H1 (cell line): Measurements from ENCODE around the gene MYRIP. TPM values are rescaled to one million over a fixed set of nuclear protein-coding genes. Genes with fewer than 3 reads are reported as not detected.

Source experiments
- CTCF ChIA-PET: fragments of 300-600 bp; sonication (Branson Sonifier 250); formaldehyde crosslinking; loops from one replicate; lab custom pipeline; 2021; ENCODE audit not compliant: partially characterized antibody; lab: Charles Lee
- POLR2A ChIA-PET: fragments of 300-600 bp; sonication (Branson Sonifier 250); formaldehyde crosslinking; loops from one replicate; lab custom pipeline; 2021; ENCODE audit warnings: inconsistent platforms; ENCODE audit not compliant: partially characterized antibody; lab: Charles Lee
- DNase-seq, 2 experiments: peaks; one replicate each; pipeline versions ENCODE4 v3.0.0 to v3.0.0-alpha.2; 2010 to 2022; ENCODE audit warnings: low spot score in 2 of 2, low read depth in 1 of 2, mixed read lengths in 1 of 2
- FAIRE-seq: peaks from 2 replicates; lab custom pipeline; 2011; peaks lifted over from hg19 to GRCh38; lab: Jason Lieb, UNC
- H2AFZ ChIP-seq: 2 replicates; pipeline ENCODE4 v1.8.1; 2012; ENCODE audit warnings: low read length, inconsistent platforms
- H2AK5ac ChIP-seq: 2 replicates; pipeline ENCODE4 v1.6.1; 2013; ENCODE audit warnings: low read depth, low read length
- H2BK120ac ChIP-seq: replicated peaks from 2 replicates; pipeline ENCODE3; 2013; ENCODE audit warnings: low read depth, low read length, inconsistent platforms
- H2BK12ac ChIP-seq: 2 replicates; pipeline ENCODE4 v1.6.1; 2013; ENCODE audit warnings: low read depth, low read length
- H2BK15ac ChIP-seq: 2 replicates; pipeline ENCODE4 v1.6.1; 2013; ENCODE audit warnings: low read length
- H2BK20ac ChIP-seq: 2 replicates; pipeline ENCODE4 v1.6.1; 2013; ENCODE audit warnings: low read length
- H2BK5ac ChIP-seq: 2 replicates; pipeline ENCODE4 v1.6.1; 2013; ENCODE audit warnings: low read depth, low read length
- H3K14ac ChIP-seq: 2 replicates; pipeline ENCODE4 v1.6.1; 2013; ENCODE audit warnings: inconsistent platforms; ENCODE audit not compliant: insufficient read length
- H3K18ac ChIP-seq: 2 replicates; pipeline ENCODE4 v1.6.1; 2013; ENCODE audit warnings: low read length; ENCODE audit errors: extremely low read depth
- H3K23ac ChIP-seq: 2 replicates; pipeline ENCODE4 v1.6.1; 2013; ENCODE audit warnings: inconsistent platforms; ENCODE audit not compliant: insufficient read length
- H3K23me2 ChIP-seq: 2 replicates; pipeline ENCODE4 v1.6.1; 2013; ENCODE audit warnings: low read depth, low read length
- H3K27ac ChIP-seq: 2 replicates; pipeline ENCODE4 v1.6.1; 2011; ENCODE audit warnings: low read depth, low read length, inconsistent platforms
- H3K27me3 ChIP-seq, 4 experiments: replicated peaks in 1 of 4; 1 replicate in 1 of 4; 2 replicates in 3 of 4; pipeline versions ENCODE4 v1.6.1 to v1.8.1; 2011 to 2013; ENCODE audit warnings: low read length in 3 of 4, mild to moderate bottlenecking in 3 of 4, inconsistent platforms in 2 of 4, mixed read lengths in 2 of 4, moderate library complexity in 1 of 4; ENCODE audit not compliant: control insufficient read depth in 3 of 4, insufficient read depth in 3 of 4; ENCODE audit errors: extremely low read depth in 1 of 4
- H3K36me3 ChIP-seq, 4 experiments: 2 replicates each; pipeline versions ENCODE4 v1.6.1 to v1.8.1; 2011 to 2013; ENCODE audit warnings: mild to moderate bottlenecking in 4 of 4, low read length in 3 of 4, moderate library complexity in 2 of 4, control low read depth in 1 of 4, inconsistent platforms in 1 of 4; ENCODE audit not compliant: insufficient read depth in 4 of 4, control insufficient read depth in 2 of 4
- H3K4ac ChIP-seq: replicated peaks from 2 replicates; pipeline ENCODE3; 2013; ENCODE audit warnings: low read length, low read depth, mixed read lengths, inconsistent platforms; ENCODE audit not compliant: insufficient read length
- H3K4me1 ChIP-seq, 4 experiments: replicated peaks in 1 of 4; 1 replicate in 1 of 4; 2 replicates in 3 of 4; pipeline versions ENCODE4 v1.6.1 to v1.8.1; 2011 to 2013; ENCODE audit warnings: low read length in 3 of 4, inconsistent platforms in 2 of 4, mixed read lengths in 1 of 4; ENCODE audit not compliant: insufficient read depth in 4 of 4, control insufficient read depth in 3 of 4
- H3K4me2 ChIP-seq, 2 experiments: 2 replicates each; pipeline versions ENCODE4 v1.6.1 to v1.8.1; 2011 to 2013; ENCODE audit warnings: low read depth in 2 of 2, low read length in 2 of 2, control low read depth in 1 of 2, inconsistent platforms in 1 of 2, mild to moderate bottlenecking in 1 of 2; ENCODE audit not compliant: insufficient read depth in 1 of 2
- H3K4me3 ChIP-seq, 4 experiments: fragments of 200-600, 300-600 bp in 1 of 4; sonication (generic), shearing (Covaris generic), sonication (Bioruptor Twin) in 1 of 4; 2 replicates each; pipeline versions ENCODE4 v1.5.1 to v1.8.1; 2011 to 2016; ENCODE audit warnings: low read length in 4 of 4, low read depth in 3 of 4, control low read depth in 2 of 4, inconsistent platforms in 2 of 4, mild to moderate bottlenecking in 2 of 4, mixed read lengths in 1 of 4, moderate library complexity in 1 of 4; ENCODE audit not compliant: insufficient read depth in 2 of 4; ENCODE audit errors: extremely low read depth in 1 of 4
- H3K56ac ChIP-seq: replicated peaks from 2 replicates; pipeline ENCODE3; 2013; ENCODE audit warnings: low read depth, mild to moderate bottlenecking, mixed read lengths, low read length, inconsistent platforms; ENCODE audit not compliant: insufficient read length
- H3K79me1 ChIP-seq: 2 replicates; pipeline ENCODE4 v1.6.1; 2013; ENCODE audit warnings: low read depth, low read length, control low read depth
- H3K79me2 ChIP-seq, 2 experiments: 2 replicates each; pipeline versions ENCODE4 v1.6.1 to v1.8.1; 2012 to 2013; ENCODE audit warnings: low read length in 2 of 2, mild to moderate bottlenecking in 2 of 2, inconsistent platforms in 1 of 2; ENCODE audit not compliant: insufficient read depth in 2 of 2, control insufficient read depth in 1 of 2
- H3K9ac ChIP-seq, 4 experiments: replicated peaks in 1 of 4; 1 replicate in 1 of 4; 2 replicates in 3 of 4; pipeline versions ENCODE4 v1.6.1 to v1.8.1; 2011 to 2013; ENCODE audit warnings: low read depth in 3 of 4, low read length in 3 of 4, control low read depth in 2 of 4, mild to moderate bottlenecking in 2 of 4, moderate library complexity in 2 of 4, inconsistent platforms in 1 of 4; ENCODE audit errors: extremely low read depth in 1 of 4
- H3K9me3 ChIP-seq, 2 experiments: 2 replicates each; pipeline versions ENCODE4 v1.6.1 to v1.8.1; 2012 to 2013; ENCODE audit warnings: mild to moderate bottlenecking in 2 of 2, moderate library complexity in 2 of 2, control low read depth in 1 of 2, inconsistent platforms in 1 of 2, low read depth in 1 of 2, low read length in 1 of 2, mixed read lengths in 1 of 2; ENCODE audit not compliant: insufficient read depth in 2 of 2
- H4K20me1 ChIP-seq, 2 experiments: replicated peaks in 1 of 2; 2 replicates each; pipeline versions ENCODE3 to v1.8.1; 2011 to 2013; ENCODE audit warnings: inconsistent platforms in 2 of 2, low read length in 2 of 2, mild to moderate bottlenecking in 1 of 2; ENCODE audit not compliant: insufficient read depth in 2 of 2, control insufficient read depth in 1 of 2
- H4K5ac ChIP-seq: 2 replicates; pipeline ENCODE4 v1.6.1; 2013; ENCODE audit warnings: low read length, low read depth, mixed read lengths, inconsistent platforms; ENCODE audit not compliant: insufficient read length
- H4K8ac ChIP-seq: 2 replicates; pipeline ENCODE4 v1.8.0; 2013; ENCODE audit warnings: mild to moderate bottlenecking, moderate library complexity, low read length, inconsistent platforms; ENCODE audit not compliant: insufficient read depth; ENCODE audit errors: extremely low read depth
- H4K91ac ChIP-seq: replicated peaks from 2 replicates; pipeline ENCODE3; 2013; ENCODE audit warnings: low read length, mixed read lengths, inconsistent platforms; ENCODE audit not compliant: insufficient read length
- ASH2L ChIP-seq: fragments of 200-600, 300-600 bp; sonication (generic); IDR thresholded peaks from one replicate; pipeline ENCODE4 v1.7.1; 2017; ENCODE audit warnings: low read length
- CBX8 ChIP-seq: fragments of 300-800, 300-1000 bp; sonication (generic); IDR thresholded peaks from 2 replicates; pipeline ENCODE4 v1.7.1; 2016; ENCODE audit warnings: low read depth, low read length, borderline replicate concordance
- CREB1 ChIP-seq: IDR thresholded peaks from 2 replicates; pipeline ENCODE4 v1.6.1; 2012; ENCODE audit warnings: inconsistent platforms
- EGR1 ChIP-seq: IDR thresholded peaks from 2 replicates; pipeline ENCODE4 v1.6.1; 2011; ENCODE audit warnings: low read depth, low read length, borderline replicate concordance
- HDAC2 ChIP-seq, 2 experiments: fragments of 300-600 bp in 1 of 2; sonication (generic) in 1 of 2; IDR thresholded peaks; 2 replicates each; pipeline ENCODE4 v1.6.1; 2011 to 2012; ENCODE audit warnings: low read depth in 2 of 2, low read length in 2 of 2, mild to moderate bottlenecking in 2 of 2, moderate library complexity in 2 of 2, borderline replicate concordance in 1 of 2, inconsistent platforms in 1 of 2
- KDM5A ChIP-seq: fragments of 200-600 bp; IDR thresholded peaks from 2 replicates; pipeline ENCODE4 v1.7.1; 2012; ENCODE audit warnings: mild to moderate bottlenecking, low read length, inconsistent platforms, mixed read lengths
- NANOG ChIP-seq: IDR thresholded peaks from 2 replicates; pipeline ENCODE4 v1.6.1; 2011; ENCODE audit warnings: low read length, low read depth, mild to moderate bottlenecking, inconsistent platforms; ENCODE audit not compliant: insufficient read depth, poor library complexity, severe bottlenecking
- RAD21 ChIP-seq, 2 experiments: IDR thresholded peaks in 1 of 2; conservative IDR thresholded peaks in 1 of 2; 2 replicates each; pipeline ENCODE4 v1.6.1; 2011; ENCODE audit warnings: low read depth in 2 of 2, low read length in 2 of 2, improper control_type of control experiment in 1 of 2, inconsistent platforms in 1 of 2, mild to moderate bottlenecking in 1 of 2, moderate library complexity in 1 of 2
- RBBP5 ChIP-seq: IDR thresholded peaks from 2 replicates; pipeline ENCODE4 v1.7.1; 2012; ENCODE audit warnings: low read depth, mild to moderate bottlenecking, inconsistent platforms, low read length, moderate library complexity, borderline replicate concordance
- SIN3A ChIP-seq, 2 experiments: IDR thresholded peaks in 1 of 2; conservative IDR thresholded peaks in 1 of 2; 2 replicates each; pipeline ENCODE4 v1.6.1; 2011 to 2012; ENCODE audit warnings: low read length in 2 of 2, improper control_type of control experiment in 1 of 2, low read depth in 1 of 2, mild to moderate bottlenecking in 1 of 2
- SIRT6 ChIP-seq: IDR thresholded peaks from one replicate; pipeline ENCODE4 v1.7.1; 2012; ENCODE audit warnings: low read length, inconsistent platforms
- WGBS, 2 experiments: shearing (Covaris generic) in 1 of 2; methylation state at CpG; one replicate each; pipeline versions ENCODE4 v1.1.6 to v1.1.7; 2013 to 2015; ENCODE audit warnings: low lambda C conversion rate in 2 of 2, mixed read lengths in 2 of 2, inconsistent platforms in 1 of 2, low coverage in 1 of 2, missing lambda C conversion rate in 1 of 2; ENCODE audit not compliant: insufficient replicate concordance in 2 of 2, insufficient coverage in 1 of 2, insufficient read length in 1 of 2; ENCODE audit errors: extremely low coverage in 1 of 2, missing lambda C conversion rate in 1 of 2; 5-methylcytosine and 5-hydroxymethylcytosine counted together
- polyA plus RNA-seq, 7 experiments: library from polyadenylated mRNA; depleted of rRNA in 3 of 7; stranded (reverse) in 5 of 7; unstranded in 2 of 7; fragments of >200 nt in 5 of 7; fragments of 200-250 nt in 2 of 7; gene quantifications; 1 replicate in 5 of 7; 2 replicates in 1 of 7; 4 replicates in 1 of 7; pipeline versions ENCODE4 v1.2.1 to v1.2.3, GENCODE V29; 2011 to 2013; ENCODE audit warnings: missing spikeins in 2 of 7, mixed read lengths in 2 of 7
- total RNA-seq: library from RNA; stranded (reverse); fragmentation: NEBNext Ultra II Directional; extraction: Animal tissue kit (Norgen Biotek cat#: 25700); gene quantifications from 2 replicates; pipeline ENCODE4 v1.2.1, GENCODE V29; 2021
- TF ChIP-seq, protein P1 (sequence below): IDR thresholded peaks from 2 replicates; pipeline ENCODE4 v1.6.1; 2012; ENCODE audit warnings: inconsistent platforms
- TF ChIP-seq, protein P2 (sequence below): IDR thresholded peaks from 2 replicates; pipeline ENCODE4 v1.6.1; 2011; ENCODE audit warnings: low read depth, mild to moderate bottlenecking, low read length; ENCODE audit not compliant: insufficient read depth

The MYRIP gene
- total and polyA plus RNA-seq, 2 of the 8 experiments (the other 6 are each of a cell fraction or from before 2014, with no cell fraction given) = 0.54 to 4.3 TPM

DNA sequence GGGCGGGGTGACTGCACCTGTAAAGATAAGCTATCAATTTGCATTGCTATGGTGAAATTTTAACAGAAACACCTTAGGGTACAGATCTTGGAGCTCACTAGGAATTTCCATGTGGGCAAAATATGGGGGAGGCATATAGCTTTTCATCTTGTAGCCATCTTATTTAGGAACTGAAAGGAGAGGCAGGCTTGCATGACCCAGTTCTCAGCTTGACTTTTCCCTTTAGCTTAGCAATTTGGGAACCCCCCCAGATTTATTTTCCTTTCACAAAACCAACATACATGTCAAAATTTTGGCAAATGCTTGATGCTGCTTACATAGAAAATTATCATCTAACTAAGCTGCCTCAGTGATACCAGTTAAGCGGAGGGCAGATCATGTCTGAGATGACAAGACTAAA, 445.1 kb downstream of the MYRIP start:
- no peak overlapping the region for H3K4me2 ChIP-seq
- no peak overlapping the region for H4K8ac ChIP-seq
- H2BK12ac ChIP-seq = no peak overlapping the region
- no peak overlapping the region for H3K4ac ChIP-seq
- H3K4me1 ChIP-seq = peaks cover 0 to under 1% (median 0%) of the 10 kb centered on the region in 4 experiments; a peak in 1 of 7 replicates
- no peak overlapping the region for H3K18ac ChIP-seq
- H2BK20ac ChIP-seq = no peak overlapping the region
- peaks cover 0 to 1% of the 10 kb centered on the region in 2 experiments for H4K20me1 ChIP-seq
- H3K9ac ChIP-seq = no peak overlapping the region
- H3K14ac ChIP-seq = no peak overlapping the region
- H2BK5ac ChIP-seq = no peak overlapping the region
- no peaks in the 10 kb centered on the region for H3K27me3 ChIP-seq
- H3K23me2 ChIP-seq = no peaks in the 10 kb centered on the region
- ChIA-PET CTCF (interaction anchor here (0.5 to 1.5 kb wide), 4 partner anchors 9 to 24 kb away, joined by 3 to 4 read pairs (median 4); no protein-coding TSS in a partner anchor), POLR2A (interaction anchor here (1.3 kb wide), 1 partner anchor 55 kb away, joined by 3 read pairs; no protein-coding TSS in a partner anchor)
- no peaks in the 10 kb centered on the region for H3K79me1 ChIP-seq
- no peak overlapping the region for H2BK15ac ChIP-seq
- no peak overlapping the region for H3K56ac ChIP-seq
- WGBS, 2 experiments = 65% methylated on average over 2 of the region's 2 CpGs; no CpG with 5 or more reads in 1 of the 2 experiments
- H2BK120ac ChIP-seq = no peak overlapping the region
- H3K79me2 ChIP-seq = no peaks in the 10 kb centered on the region
- H3K4me3 ChIP-seq = no peak overlapping the region
- H3K9me3 ChIP-seq = no peaks in the 10 kb centered on the region
- DNase-seq = no peak
- no peak overlapping the region for H3K27ac ChIP-seq
- H4K5ac ChIP-seq = no peak overlapping the region
- FAIRE-seq = no peak
- H4K91ac ChIP-seq = no peak overlapping the region
- H3K23ac ChIP-seq = no peak overlapping the region
- no peak overlapping the region for H2AK5ac ChIP-seq
- H3K36me3 ChIP-seq = no peaks in the 10 kb centered on the region
- no peak overlapping the region for H2AFZ ChIP-seq
- TF ChIP-seq, protein P1, sequence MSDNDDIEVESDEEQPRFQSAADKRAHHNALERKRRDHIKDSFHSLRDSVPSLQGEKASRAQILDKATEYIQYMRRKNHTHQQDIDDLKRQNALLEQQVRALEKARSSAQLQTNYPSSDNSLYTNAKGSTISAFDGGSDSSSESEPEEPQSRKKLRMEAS = no peak
- TF ChIP-seq, protein P2, sequence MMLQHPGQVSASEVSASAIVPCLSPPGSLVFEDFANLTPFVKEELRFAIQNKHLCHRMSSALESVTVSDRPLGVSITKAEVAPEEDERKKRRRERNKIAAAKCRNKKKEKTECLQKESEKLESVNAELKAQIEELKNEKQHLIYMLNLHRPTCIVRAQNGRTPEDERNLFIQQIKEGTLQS = no peak
- TF ChIP-seq SIRT6 (no peak), NANOG (no peak), HDAC2 (IDR thresholded peaks at IDR 0.05; ENCODE audit: borderline replicate concordance in 1 of 2, low read depth in 2 of 2, low read length in 2 of 2) (no peak), SIN3A (conservative IDR thresholded peaks at IDR 0.05 in 1 of 2, IDR thresholded peaks at IDR 0.05 in 1 of 2; ENCODE audit: low read depth in 1 of 2, low read length in 2 of 2) (no peak), ASH2L (no peak), RBBP5 (no peak), CBX8 (no peak), KDM5A (no peak), CREB1 (no peak), EGR1 (no peak), RAD21 (IDR thresholded peaks at IDR 0.05 in 1 of 2, conservative IDR thresholded peaks at IDR 0.05 in 1 of 2; ENCODE audit: low read depth in 2 of 2, low read length in 2 of 2) (no peak)
